Choroid plexus epithelial cell (primary cell): ENCODE data around the gene PSTPIP1.
"Not testable (repeated sequence)": the region's sequence is repeated elsewhere in the genome, so short reads cannot be mapped to it uniquely, and the experiment has no call there.

Experiments
- DNase-seq: peaks from one replicate; pipeline ENCODE4 v3.0.0-alpha.2; 2010; ENCODE audit warnings: low read depth
- H3K4me3 ChIP-seq: 2 replicates; pipeline ENCODE4 v1.5.1; 2011; ENCODE audit warnings: low read depth, mild to moderate bottlenecking, control low read depth, low read length, moderate library complexity
- TF ChIP-seq, protein P1 (sequence below): conservative IDR thresholded peaks from 2 replicates; pipeline ENCODE4 v1.5.1; 2011; ENCODE audit warnings: low read depth, mild to moderate bottlenecking, control low read depth, inconsistent platforms, low read length, moderate library complexity

PSTPIP1 gene

DNA sequence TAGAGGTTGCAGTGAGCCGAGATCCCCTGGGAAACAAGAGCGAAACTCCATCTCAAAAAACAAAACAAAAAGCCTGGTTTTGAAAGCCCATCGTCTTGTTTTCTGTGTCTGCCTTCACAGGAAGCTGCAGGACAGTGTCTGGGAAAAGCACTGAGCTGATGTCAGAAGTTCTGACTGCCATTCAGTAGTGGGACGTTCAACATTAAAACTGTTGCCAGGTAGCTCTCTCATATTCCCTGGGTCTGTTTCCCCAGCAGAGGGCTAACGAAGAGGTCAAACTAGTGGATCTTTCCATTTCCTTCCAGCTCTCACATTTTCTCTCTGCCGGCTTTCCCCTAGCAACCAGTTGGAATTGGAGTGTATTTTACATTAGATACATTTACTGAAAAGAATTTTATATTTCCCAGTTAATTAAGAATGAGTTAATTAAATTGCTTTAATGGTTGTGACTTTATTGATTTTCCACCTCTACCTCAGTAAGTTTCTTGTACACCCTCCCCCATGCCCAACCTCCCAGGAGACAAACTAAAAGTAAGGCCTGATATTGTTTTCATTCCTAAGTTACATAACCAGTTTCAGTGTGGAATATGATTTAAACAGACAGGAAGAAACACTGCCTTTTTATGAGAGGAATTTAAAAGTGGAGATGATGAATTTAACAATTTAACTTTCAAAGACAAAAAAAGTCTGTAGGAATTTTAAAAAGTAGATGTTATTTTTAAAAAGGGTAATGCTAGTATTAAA lies 33.5 kb upstream of the PSTPIP1 start:
- H3K4me3 ChIP-seq, result no peak overlapping the region
- TF ChIP-seq, protein P1, sequence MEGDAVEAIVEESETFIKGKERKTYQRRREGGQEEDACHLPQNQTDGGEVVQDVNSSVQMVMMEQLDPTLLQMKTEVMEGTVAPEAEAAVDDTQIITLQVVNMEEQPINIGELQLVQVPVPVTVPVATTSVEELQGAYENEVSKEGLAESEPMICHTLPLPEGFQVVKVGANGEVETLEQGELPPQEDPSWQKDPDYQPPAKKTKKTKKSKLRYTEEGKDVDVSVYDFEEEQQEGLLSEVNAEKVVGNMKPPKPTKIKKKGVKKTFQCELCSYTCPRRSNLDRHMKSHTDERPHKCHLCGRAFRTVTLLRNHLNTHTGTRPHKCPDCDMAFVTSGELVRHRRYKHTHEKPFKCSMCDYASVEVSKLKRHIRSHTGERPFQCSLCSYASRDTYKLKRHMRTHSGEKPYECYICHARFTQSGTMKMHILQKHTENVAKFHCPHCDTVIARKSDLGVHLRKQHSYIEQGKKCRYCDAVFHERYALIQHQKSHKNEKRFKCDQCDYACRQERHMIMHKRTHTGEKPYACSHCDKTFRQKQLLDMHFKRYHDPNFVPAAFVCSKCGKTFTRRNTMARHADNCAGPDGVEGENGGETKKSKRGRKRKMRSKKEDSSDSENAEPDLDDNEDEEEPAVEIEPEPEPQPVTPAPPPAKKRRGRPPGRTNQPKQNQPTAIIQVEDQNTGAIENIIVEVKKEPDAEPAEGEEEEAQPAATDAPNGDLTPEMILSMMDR, result peak; percentile 7
- peak; percentile 50 for DNase-seq

DNA sequence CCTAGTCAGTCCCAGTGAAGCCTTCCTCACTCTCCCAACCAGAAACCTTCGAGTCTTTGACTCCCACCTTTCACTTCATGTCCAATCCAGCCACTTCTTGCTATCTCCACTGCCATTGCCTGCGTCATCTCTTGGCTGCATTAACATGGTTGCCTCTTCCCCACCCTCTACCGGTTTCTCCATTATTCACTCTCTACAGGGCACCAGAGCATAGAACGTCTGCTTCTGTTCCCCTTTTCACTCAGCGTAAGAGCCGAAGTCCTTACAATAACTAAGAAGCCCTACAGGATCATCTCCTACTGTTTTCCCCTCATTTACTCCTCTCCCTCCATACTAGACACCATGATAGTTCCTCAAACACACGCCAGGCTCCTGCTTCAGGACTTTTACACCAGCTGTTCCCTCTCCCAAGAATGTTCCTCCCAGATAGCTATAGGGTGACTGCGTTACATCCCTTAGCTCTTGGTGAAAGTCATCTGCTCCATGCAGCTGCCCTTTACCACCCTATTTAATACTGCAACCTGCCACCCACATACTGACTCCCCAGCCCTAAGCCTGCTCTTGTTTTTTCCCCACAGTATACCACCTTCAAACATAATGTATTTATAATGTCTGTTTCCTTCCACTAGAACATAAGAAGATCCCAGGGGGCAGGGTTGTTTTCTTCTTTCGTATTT lies 32.5 kb upstream of the PSTPIP1 start:
- no peak overlapping the region for H3K4me3 ChIP-seq
- no peak for DNase-seq
- TF ChIP-seq, protein P1, result no peak

DNA sequence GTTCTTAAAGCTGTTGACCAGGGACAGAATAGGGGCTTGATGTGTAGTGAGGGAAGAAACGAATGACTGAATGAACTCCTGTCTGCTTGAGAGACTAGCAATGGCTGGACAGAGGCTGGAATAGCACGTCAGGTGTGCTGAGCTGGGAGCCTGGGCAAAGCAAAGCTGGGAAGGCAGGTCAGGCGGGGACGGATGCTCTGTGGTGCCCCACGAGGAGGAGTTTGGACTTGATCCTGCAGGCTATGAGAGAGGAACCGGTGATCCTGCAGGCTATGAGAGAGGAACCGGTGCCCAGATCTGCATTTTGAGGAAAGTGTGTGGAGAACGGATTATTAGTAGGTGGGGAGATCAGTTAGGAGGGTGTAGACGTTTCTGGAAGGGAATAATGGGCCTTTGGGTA lies 31.3 kb upstream of the PSTPIP1 start:
- H3K4me3 ChIP-seq, result no peak overlapping the region
- DNase-seq, result no peak
- TF ChIP-seq, protein P1, result no peak

DNA sequence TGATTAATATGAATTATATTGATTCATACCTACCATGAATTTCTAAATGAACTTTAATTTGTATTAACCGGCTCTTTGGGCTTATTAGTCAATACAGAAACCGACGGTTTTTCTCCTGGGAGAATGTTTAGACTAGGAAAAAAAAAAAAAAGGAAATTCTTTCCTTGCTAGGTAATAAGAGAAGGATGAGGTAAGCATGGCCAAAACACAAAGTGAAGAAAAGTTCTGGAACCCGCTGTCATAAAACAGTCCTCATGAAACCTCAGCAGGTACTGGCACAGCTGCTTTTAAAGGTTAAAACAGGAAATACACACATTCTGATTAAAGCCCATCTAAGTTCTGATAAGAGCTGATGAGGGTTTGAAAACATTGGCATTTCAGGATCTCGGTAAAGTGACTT lies 30.8 kb upstream of the PSTPIP1 start:
- no peak overlapping the region for H3K4me3 ChIP-seq
- TF ChIP-seq, protein P1, result no peak
- DNase-seq, result peak; percentile 46

DNA sequence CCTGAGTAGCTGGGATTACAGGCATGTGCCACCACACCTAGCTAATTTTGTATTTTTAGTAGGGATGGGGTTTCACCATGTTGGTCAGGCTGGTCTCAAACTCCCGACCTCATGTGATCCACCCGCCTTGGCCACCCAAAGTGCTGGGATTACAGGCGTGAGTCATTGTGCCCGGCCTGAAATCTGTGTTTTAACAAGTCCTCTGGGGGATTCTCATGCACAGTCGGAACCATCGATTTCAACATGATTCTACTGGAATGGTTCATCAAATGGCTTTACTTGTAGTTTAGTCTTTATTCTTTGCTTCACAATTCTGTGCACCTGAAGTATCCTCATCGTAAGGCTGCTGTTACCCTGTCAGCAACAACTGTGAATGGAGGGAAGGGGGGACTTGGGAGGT lies 28.9 kb upstream of the PSTPIP1 start:
- DNase-seq, result peak; percentile 29

DNA sequence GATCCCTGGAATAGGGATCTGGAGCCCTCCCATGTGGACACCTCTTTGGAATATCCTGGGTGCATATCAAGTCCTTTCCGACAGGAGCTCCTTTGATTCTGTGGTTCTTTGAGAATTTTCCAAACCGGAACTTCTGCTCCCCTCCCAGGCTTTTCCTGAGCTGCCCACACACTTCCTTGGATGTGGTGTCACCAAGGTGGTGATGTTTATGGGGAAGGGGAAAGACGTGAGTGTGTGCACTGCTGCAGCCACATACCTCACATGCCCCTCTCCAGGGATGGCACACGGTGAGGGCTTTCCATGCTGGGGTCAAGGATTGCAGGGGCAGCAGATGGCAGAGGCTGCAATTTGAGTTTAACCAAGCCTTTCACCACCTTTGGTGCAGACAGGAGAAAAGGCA lies 27.9 kb upstream of the PSTPIP1 start:
- no peak for DNase-seq
- H3K4me3 ChIP-seq, result no peak overlapping the region
- TF ChIP-seq, protein P1, result no peak

More for the DNA sequence above, 28.9 kb upstream of the PSTPIP1 start:
- H3K4me3 ChIP-seq, result not testable (repeated sequence)

DNA sequence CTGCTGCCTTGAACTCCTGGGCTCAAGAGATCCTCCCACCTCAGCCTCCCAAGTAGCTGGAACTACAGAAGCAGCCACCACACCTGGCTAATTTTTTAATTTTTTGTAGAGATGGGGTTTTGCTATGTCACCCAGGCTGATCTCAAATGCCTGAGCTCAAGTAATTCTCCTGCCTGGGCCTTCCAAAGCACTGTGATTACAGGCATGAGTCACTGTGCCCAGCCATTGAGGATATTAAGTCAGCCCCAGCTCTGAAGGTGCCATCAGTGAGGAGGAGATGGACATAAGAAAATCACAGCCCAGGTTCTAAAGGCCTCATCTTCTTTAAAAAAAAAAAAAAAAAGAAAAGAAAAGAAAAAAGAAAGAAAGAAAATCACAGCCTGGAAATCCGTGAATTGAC lies 26.6 kb upstream of the PSTPIP1 start:
- H3K4me3 ChIP-seq, result no peak overlapping the region
- no peak for DNase-seq
- TF ChIP-seq, protein P1, result no peak
